SK-N-SH treated with all-trans-retinoic acid at 6 μM for 48 hours (cell line): ENCODE measurements around the gene SMDT1.
"Not testable (repeated sequence)": the region's sequence is repeated elsewhere in the genome, so short reads cannot be mapped to it uniquely, and the experiment has no call there.

ENCODE experiments used
- ARNTL ChIP-seq: fragments of 450-650 bp; formaldehyde crosslinking; IDR thresholded peaks from 2 replicates; pipeline ENCODE4 v1.5.0; 2020; ENCODE audit warnings: low read depth, mild to moderate bottlenecking, moderate library complexity, borderline replicate concordance
- ISL1 ChIP-seq: fragments of 250-450 bp; sonication (Bioruptor Pico); IDR thresholded peaks from 2 replicates; pipeline ENCODE4 v2.1.2; 2022; ENCODE audit warnings: mild to moderate bottlenecking, moderate library complexity
- TCF4 ChIP-seq: fragments of 250-450 bp; sonication (Bioruptor Pico); IDR thresholded peaks from 2 replicates; pipeline ENCODE4 v1.8.0; 2021; ENCODE audit warnings: mild to moderate bottlenecking, moderate library complexity, borderline replicate concordance
- ZNF70 ChIP-seq: fragments of 450-650 bp; formaldehyde crosslinking; IDR thresholded peaks from 2 replicates; pipeline ENCODE4 v1.5.0; 2020; ENCODE audit warnings: mild to moderate bottlenecking, moderate library complexity
- ZNF8 ChIP-seq: fragments of 450-650 bp; formaldehyde crosslinking; IDR thresholded peaks from 2 replicates; pipeline ENCODE4 v1.5.0; 2020; ENCODE audit warnings: mild to moderate bottlenecking, moderate library complexity
- TF ChIP-seq, protein P1 (sequence below): fragments of 250-450 bp; sonication (Bioruptor Pico); IDR thresholded peaks from 2 replicates; pipeline ENCODE4 v1.8.0; 2020; ENCODE audit warnings: mild to moderate bottlenecking, moderate library complexity, borderline replicate concordance
- TF ChIP-seq, protein P2 (sequence below): fragments of 250-450 bp; sonication (Bioruptor Pico); IDR thresholded peaks from 2 replicates; pipeline ENCODE4 v1.5.1; 2020; ENCODE audit warnings: low read depth, mild to moderate bottlenecking, moderate library complexity

DNA sequence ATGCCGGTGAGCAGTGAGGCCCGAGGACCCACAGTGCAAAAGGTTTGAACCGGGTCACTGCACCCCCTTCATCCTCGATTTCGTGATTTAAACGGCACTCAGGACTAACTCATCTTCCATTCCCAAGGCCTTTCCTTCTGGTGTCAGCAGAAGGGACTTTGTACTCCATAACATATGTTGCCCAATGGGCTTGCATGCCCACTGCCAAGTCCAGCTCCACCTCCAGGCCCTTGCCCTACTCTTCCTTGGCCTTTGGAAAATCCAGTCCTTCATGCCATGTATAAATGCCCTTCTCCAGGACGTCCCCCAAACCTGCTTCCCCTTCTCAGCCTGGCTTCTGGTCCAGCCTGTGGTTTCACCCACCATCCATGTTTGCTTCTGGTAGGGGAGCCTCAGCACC, 50.7 kb downstream of the SMDT1 start:
- not testable (repeated sequence) for TF ChIP-seq ZNF70 (CRISPR knock-in tag); TCF4 (CRISPR knock-in tag); ZNF8; ARNTL (CRISPR knock-in tag); ISL1
- TF ChIP-seq, protein P1, sequence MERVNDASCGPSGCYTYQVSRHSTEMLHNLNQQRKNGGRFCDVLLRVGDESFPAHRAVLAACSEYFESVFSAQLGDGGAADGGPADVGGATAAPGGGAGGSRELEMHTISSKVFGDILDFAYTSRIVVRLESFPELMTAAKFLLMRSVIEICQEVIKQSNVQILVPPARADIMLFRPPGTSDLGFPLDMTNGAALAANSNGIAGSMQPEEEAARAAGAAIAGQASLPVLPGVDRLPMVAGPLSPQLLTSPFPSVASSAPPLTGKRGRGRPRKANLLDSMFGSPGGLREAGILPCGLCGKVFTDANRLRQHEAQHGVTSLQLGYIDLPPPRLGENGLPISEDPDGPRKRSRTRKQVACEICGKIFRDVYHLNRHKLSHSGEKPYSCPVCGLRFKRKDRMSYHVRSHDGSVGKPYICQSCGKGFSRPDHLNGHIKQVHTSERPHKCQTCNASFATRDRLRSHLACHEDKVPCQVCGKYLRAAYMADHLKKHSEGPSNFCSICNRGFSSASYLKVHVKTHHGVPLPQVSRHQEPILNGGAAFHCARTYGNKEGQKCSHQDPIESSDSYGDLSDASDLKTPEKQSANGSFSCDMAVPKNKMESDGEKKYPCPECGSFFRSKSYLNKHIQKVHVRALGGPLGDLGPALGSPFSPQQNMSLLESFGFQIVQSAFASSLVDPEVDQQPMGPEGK (CRISPR knock-in tag): not testable (repeated sequence)
- TF ChIP-seq, protein P2, sequence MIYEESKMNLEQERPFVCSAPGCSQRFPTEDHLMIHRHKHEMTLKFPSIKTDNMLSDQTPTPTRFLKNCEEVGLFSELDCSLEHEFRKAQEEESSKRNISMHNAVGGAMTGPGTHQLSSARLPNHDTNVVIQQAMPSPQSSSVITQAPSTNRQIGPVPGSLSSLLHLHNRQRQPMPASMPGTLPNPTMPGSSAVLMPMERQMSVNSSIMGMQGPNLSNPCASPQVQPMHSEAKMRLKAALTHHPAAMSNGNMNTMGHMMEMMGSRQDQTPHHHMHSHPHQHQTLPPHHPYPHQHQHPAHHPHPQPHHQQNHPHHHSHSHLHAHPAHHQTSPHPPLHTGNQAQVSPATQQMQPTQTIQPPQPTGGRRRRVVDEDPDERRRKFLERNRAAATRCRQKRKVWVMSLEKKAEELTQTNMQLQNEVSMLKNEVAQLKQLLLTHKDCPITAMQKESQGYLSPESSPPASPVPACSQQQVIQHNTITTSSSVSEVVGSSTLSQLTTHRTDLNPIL (CRISPR knock-in tag): not testable (repeated sequence)
